ENCODE measurements around the gene LMF1.
"Not testable (repeated sequence)": the region's sequence is repeated elsewhere in the genome, so short reads cannot be mapped to it uniquely, and the experiment has no call there.

DNA sequence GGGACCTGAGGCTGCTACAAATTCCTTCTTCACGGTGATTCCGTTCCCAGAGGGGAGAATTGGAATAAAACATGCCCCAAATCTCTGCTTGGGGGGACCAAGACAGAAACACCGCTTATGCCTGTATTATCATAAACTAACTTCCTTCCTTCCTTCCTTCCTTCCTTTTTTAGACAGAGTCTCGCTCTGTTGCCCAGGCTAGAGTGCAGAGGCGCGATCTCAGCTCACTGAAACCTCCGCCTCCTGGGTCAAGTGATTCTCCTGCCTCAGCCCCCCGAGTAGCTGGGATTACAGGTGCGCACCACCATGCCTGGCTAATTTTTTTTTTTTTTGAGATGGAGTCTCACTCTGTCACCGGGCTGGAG, 150.8 kb downstream of the LMF1 start:
- TF ChIP-seq SUZ12 (IDR thresholded peaks at IDR 0.05; ENCODE audit: low read length); POLR2A (IDR thresholded peaks at IDR 0.05; ENCODE audit: control extremely low read depth in 1 of 2, low read depth in 2 of 2, low read length in 2 of 2); EZH2 (IDR thresholded peaks at IDR 0.05; ENCODE audit: low read depth, low read length, severe bottlenecking); SP2 (IDR thresholded peaks at IDR 0.05; ENCODE audit: low read length); EP300 (IDR thresholded peaks at IDR 0.05; ENCODE audit: borderline replicate concordance in 1 of 2, low read depth in 2 of 2, low read length in 2 of 2); SIX5 (IDR thresholded peaks at IDR 0.05; ENCODE audit: low read depth, low read length); TAF1 (IDR thresholded peaks at IDR 0.05; ENCODE audit: low read depth, low read length); HDAC6 (IDR thresholded peaks at IDR 0.05; ENCODE audit: low read depth, low read length): not testable (repeated sequence)
- TF ChIP-seq, protein P1, sequence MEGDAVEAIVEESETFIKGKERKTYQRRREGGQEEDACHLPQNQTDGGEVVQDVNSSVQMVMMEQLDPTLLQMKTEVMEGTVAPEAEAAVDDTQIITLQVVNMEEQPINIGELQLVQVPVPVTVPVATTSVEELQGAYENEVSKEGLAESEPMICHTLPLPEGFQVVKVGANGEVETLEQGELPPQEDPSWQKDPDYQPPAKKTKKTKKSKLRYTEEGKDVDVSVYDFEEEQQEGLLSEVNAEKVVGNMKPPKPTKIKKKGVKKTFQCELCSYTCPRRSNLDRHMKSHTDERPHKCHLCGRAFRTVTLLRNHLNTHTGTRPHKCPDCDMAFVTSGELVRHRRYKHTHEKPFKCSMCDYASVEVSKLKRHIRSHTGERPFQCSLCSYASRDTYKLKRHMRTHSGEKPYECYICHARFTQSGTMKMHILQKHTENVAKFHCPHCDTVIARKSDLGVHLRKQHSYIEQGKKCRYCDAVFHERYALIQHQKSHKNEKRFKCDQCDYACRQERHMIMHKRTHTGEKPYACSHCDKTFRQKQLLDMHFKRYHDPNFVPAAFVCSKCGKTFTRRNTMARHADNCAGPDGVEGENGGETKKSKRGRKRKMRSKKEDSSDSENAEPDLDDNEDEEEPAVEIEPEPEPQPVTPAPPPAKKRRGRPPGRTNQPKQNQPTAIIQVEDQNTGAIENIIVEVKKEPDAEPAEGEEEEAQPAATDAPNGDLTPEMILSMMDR (IDR thresholded peaks at IDR 0.05; ENCODE audit: control extremely low read depth in 1 of 3, insufficient read depth in 1 of 3, low read depth in 1 of 3, low read length in 3 of 3), result not testable (repeated sequence)

All from H1 (cell line).